GM23338 (cell line): ENCODE results near the gene NAA16. TPM values are rescaled to one million over a fixed set of nuclear protein-coding genes. Genes with fewer than 3 reads are reported as not detected.

ENCODE experiments used
- ATAC-seq: fragments of 200-7000 bp; cut with Tn5 transposase; 3 replicates; pipeline ENCODE4 v1.9.1; 2020
- DNase-seq: peaks from one replicate; pipeline ENCODE4 v3.0.0-alpha.2; 2015; ENCODE audit warnings: low spot score
- H2AFZ ChIP-seq: fragments of 200-600 bp; sonication (generic); 2 replicates; pipeline ENCODE4 v1.8.0; 2016; ENCODE audit warnings: antibody characterized with exemption, mild to moderate bottlenecking, moderate library complexity
- H3F3A ChIP-seq: fragments of 200-600 bp; sonication (generic); replicated peaks from 2 replicates; pipeline ENCODE4 v1.8.0; 2017; ENCODE audit warnings: antibody characterized with exemption, mixed run types, low read depth
- H3K27ac ChIP-seq: fragments of 200-600 bp; sonication (generic); 2 replicates; pipeline ENCODE4 v1.6.1; 2016; ENCODE audit warnings: low read depth
- H3K27me3 ChIP-seq: fragments of 200-600 bp; sonication (generic); 2 replicates; pipeline ENCODE4 v1.8.0; 2016; ENCODE audit warnings: mild to moderate bottlenecking, mixed run types, moderate library complexity; ENCODE audit not compliant: insufficient read depth
- H3K36me3 ChIP-seq: fragments of 200-600 bp; sonication (generic); 2 replicates; pipeline ENCODE4 v1.8.0; 2016; ENCODE audit warnings: mild to moderate bottlenecking; ENCODE audit not compliant: insufficient read depth
- H3K4me1 ChIP-seq: fragments of 200-600 bp; sonication (generic); 2 replicates; pipeline ENCODE4 v1.8.0; 2016; ENCODE audit warnings: mild to moderate bottlenecking, moderate library complexity; ENCODE audit not compliant: insufficient read depth
- H3K4me2 ChIP-seq: fragments of 200-600 bp; sonication (generic); 2 replicates; pipeline ENCODE4 v1.7.1; 2017; ENCODE audit warnings: mixed run types
- H3K4me3 ChIP-seq: fragments of 200-600 bp; sonication (generic); 2 replicates; pipeline ENCODE4 v1.6.1; 2016; ENCODE audit warnings: mixed run types
- H3K79me2 ChIP-seq: fragments of 200-600 bp; sonication (generic); replicated peaks from 2 replicates; pipeline ENCODE4 v1.8.0; 2017; ENCODE audit warnings: mild to moderate bottlenecking; ENCODE audit not compliant: insufficient read depth
- H3K9me2 ChIP-seq: fragments of 200-600 bp; sonication (generic); 2 replicates; pipeline ENCODE4 v1.8.0; 2017; ENCODE audit not compliant: insufficient read depth
- H4K20me1 ChIP-seq: fragments of 200-600 bp; sonication (generic); replicated peaks from 2 replicates; pipeline ENCODE4 v1.8.0; 2017; ENCODE audit warnings: mild to moderate bottlenecking; ENCODE audit not compliant: insufficient read depth
- H3K27ac Mint-ChIP-seq: 2 replicates; pipeline ENCODE4 v1.8.0; 2020; ENCODE audit warnings: inconsistent platforms, mild to moderate bottlenecking, moderate library complexity, mixed read lengths
- H3K27me3 Mint-ChIP-seq: 3 replicates; pipeline ENCODE4 v1.8.0; 2022; ENCODE audit warnings: low read depth, mild to moderate bottlenecking, moderate library complexity, mixed read lengths, inconsistent platforms; ENCODE audit not compliant: insufficient read depth, poor library complexity
- H3K36me3 Mint-ChIP-seq: 3 replicates; pipeline ENCODE4 v1.8.0; 2021; ENCODE audit warnings: low read depth, mild to moderate bottlenecking, inconsistent platforms, moderate library complexity, mixed read lengths
- H3K4me1 Mint-ChIP-seq: 3 replicates; pipeline ENCODE4 v1.8.0; 2020; ENCODE audit warnings: mild to moderate bottlenecking, inconsistent platforms, mixed read lengths
- H3K4me3 Mint-ChIP-seq: 3 replicates; pipeline ENCODE4 v1.8.0; 2021; ENCODE audit warnings: moderate library complexity, mild to moderate bottlenecking, inconsistent platforms, mixed read lengths
- H3K9me3 Mint-ChIP-seq: 3 replicates; pipeline ENCODE4 v1.8.0; 2020; ENCODE audit warnings: moderate library complexity, mild to moderate bottlenecking, inconsistent platforms, mixed read lengths
- CREB1 ChIP-seq: fragments of 250-450 bp; sonication (Bioruptor Pico); IDR thresholded peaks from 2 replicates; pipeline ENCODE4 v1.5.0; 2020; ENCODE audit warnings: low read depth, mild to moderate bottlenecking, moderate library complexity
- EZH2 ChIP-seq: fragments of 200-600 bp; sonication (generic); IDR thresholded peaks from one replicate; pipeline ENCODE4 v1.8.0; 2017; ENCODE audit warnings: antibody characterized with exemption, mild to moderate bottlenecking, low read depth; ENCODE audit not compliant: unreplicated experiment
- EZH2phosphoT487 ChIP-seq: fragments of 200-600 bp; sonication (generic); IDR thresholded peaks from one replicate; pipeline ENCODE4 v1.8.1; 2018; ENCODE audit warnings: antibody characterized with exemption; ENCODE audit not compliant: unreplicated experiment
- JUNB ChIP-seq: IDR thresholded peaks from one replicate; pipeline ENCODE4 v1.6.1; 2016; ENCODE audit warnings: antibody characterized with exemption; ENCODE audit not compliant: unreplicated experiment
- NANOG ChIP-seq: IDR thresholded peaks from 2 replicates; pipeline ENCODE4 v1.6.1; 2016; ENCODE audit warnings: antibody characterized with exemption, borderline replicate concordance
- POLR2AphosphoS5 ChIP-seq: IDR thresholded peaks from 2 replicates; pipeline ENCODE4 v1.6.1; 2016; ENCODE audit warnings: antibody characterized with exemption, low read depth
- STAT1 ChIP-seq: IDR thresholded peaks from one replicate; pipeline ENCODE4 v1.6.1; 2016; ENCODE audit warnings: antibody characterized with exemption; ENCODE audit not compliant: unreplicated experiment
- ZNF114 ChIP-seq: fragments of 250-450 bp; sonication (Bioruptor Pico); IDR thresholded peaks from 2 replicates; pipeline ENCODE4 v1.5.0; 2020; ENCODE audit warnings: mild to moderate bottlenecking, moderate library complexity
- ZNF331 ChIP-seq: fragments of 250-450 bp; sonication (Bioruptor Pico); IDR thresholded peaks from 2 replicates; pipeline ENCODE4 v1.5.0; 2020; ENCODE audit warnings: low read depth, mild to moderate bottlenecking, moderate library complexity
- polyA plus RNA-seq: library from polyadenylated mRNA; unstranded; fragments of >200 nt; fragmentation: Nextera tagmentation; extraction: Ambion mirVana; gene quantifications from 2 replicates; pipeline ENCODE4 v1.2.1, GENCODE V29; 2016
- total RNA-seq: library from RNA; depleted of rRNA; stranded (reverse); fragments of >200 nt; shearing (Covaris generic); gene quantifications from 2 replicates; pipeline ENCODE4 v1.2.3, GENCODE V29; 2014
- TF ChIP-seq, protein P1 (sequence below): IDR thresholded peaks from one replicate; pipeline ENCODE4 v1.6.1; 2018; ENCODE audit warnings: antibody characterized with exemption; ENCODE audit not compliant: unreplicated experiment
- TF ChIP-seq, protein P2 (sequence below): IDR thresholded peaks from 2 replicates; pipeline ENCODE4 v1.6.1; 2016; ENCODE audit warnings: antibody characterized with exemption
- TF ChIP-seq, protein P3 (sequence below), 2 experiments: fragments of 200-600 bp in 1 of 2; sonication (generic) in 1 of 2; conservative IDR thresholded peaks; 2 replicates each; pipeline versions ENCODE4 v1.5.1 to v1.6.1; 2016 to 2017; ENCODE audit warnings: antibody characterized with exemption in 2 of 2, low read depth in 2 of 2, mild to moderate bottlenecking in 2 of 2, moderate library complexity in 1 of 2
- TF ChIP-seq, protein P4 (sequence below): fragments of 250-450 bp; sonication (Bioruptor Pico); IDR thresholded peaks from 2 replicates; pipeline ENCODE4 v1.5.0; 2020; ENCODE audit warnings: mild to moderate bottlenecking, moderate library complexity

NAA16 gene
- total and polyA plus RNA-seq, 2 experiments from 2014 or later = 42.3 to 51.7 TPM

DNA sequence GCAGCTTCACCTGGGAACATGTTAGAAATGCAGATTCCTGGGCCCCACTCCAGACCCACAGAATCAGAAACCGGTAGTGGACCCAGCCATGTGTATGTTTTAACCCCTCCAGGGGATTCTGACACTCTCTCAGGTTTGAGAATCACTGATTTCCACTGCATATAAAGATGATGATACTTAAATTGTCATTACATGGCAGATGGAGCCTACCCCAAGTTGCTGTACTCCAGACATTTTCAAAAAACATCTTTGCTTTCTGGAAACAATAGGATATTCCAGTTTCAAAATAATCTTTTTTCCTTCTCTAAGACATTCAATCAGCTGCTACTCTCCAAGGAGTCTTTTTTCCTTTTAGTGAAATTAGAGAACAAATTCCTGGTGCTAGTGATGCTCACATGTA, 97.7 kb downstream of the NAA16 start:
- TF ChIP-seq, protein P1, sequence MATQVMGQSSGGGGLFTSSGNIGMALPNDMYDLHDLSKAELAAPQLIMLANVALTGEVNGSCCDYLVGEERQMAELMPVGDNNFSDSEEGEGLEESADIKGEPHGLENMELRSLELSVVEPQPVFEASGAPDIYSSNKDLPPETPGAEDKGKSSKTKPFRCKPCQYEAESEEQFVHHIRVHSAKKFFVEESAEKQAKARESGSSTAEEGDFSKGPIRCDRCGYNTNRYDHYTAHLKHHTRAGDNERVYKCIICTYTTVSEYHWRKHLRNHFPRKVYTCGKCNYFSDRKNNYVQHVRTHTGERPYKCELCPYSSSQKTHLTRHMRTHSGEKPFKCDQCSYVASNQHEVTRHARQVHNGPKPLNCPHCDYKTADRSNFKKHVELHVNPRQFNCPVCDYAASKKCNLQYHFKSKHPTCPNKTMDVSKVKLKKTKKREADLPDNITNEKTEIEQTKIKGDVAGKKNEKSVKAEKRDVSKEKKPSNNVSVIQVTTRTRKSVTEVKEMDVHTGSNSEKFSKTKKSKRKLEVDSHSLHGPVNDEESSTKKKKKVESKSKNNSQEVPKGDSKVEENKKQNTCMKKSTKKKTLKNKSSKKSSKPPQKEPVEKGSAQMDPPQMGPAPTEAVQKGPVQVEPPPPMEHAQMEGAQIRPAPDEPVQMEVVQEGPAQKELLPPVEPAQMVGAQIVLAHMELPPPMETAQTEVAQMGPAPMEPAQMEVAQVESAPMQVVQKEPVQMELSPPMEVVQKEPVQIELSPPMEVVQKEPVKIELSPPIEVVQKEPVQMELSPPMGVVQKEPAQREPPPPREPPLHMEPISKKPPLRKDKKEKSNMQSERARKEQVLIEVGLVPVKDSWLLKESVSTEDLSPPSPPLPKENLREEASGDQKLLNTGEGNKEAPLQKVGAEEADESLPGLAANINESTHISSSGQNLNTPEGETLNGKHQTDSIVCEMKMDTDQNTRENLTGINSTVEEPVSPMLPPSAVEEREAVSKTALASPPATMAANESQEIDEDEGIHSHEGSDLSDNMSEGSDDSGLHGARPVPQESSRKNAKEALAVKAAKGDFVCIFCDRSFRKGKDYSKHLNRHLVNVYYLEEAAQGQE = no peak
- TF ChIP-seq NANOG (no peak), CREB1 (CRISPR knock-in tag) (no peak), ZNF331 (no peak), STAT1 (no peak), ZNF114 (no peak), EZH2phosphoT487 (no peak), EZH2 (no peak), POLR2AphosphoS5 (no peak), JUNB (no peak)
- TF ChIP-seq, protein P2, sequence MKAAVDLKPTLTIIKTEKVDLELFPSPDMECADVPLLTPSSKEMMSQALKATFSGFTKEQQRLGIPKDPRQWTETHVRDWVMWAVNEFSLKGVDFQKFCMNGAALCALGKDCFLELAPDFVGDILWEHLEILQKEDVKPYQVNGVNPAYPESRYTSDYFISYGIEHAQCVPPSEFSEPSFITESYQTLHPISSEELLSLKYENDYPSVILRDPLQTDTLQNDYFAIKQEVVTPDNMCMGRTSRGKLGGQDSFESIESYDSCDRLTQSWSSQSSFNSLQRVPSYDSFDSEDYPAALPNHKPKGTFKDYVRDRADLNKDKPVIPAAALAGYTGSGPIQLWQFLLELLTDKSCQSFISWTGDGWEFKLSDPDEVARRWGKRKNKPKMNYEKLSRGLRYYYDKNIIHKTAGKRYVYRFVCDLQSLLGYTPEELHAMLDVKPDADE = no peak
- TF ChIP-seq, protein P3, sequence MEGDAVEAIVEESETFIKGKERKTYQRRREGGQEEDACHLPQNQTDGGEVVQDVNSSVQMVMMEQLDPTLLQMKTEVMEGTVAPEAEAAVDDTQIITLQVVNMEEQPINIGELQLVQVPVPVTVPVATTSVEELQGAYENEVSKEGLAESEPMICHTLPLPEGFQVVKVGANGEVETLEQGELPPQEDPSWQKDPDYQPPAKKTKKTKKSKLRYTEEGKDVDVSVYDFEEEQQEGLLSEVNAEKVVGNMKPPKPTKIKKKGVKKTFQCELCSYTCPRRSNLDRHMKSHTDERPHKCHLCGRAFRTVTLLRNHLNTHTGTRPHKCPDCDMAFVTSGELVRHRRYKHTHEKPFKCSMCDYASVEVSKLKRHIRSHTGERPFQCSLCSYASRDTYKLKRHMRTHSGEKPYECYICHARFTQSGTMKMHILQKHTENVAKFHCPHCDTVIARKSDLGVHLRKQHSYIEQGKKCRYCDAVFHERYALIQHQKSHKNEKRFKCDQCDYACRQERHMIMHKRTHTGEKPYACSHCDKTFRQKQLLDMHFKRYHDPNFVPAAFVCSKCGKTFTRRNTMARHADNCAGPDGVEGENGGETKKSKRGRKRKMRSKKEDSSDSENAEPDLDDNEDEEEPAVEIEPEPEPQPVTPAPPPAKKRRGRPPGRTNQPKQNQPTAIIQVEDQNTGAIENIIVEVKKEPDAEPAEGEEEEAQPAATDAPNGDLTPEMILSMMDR (conservative IDR thresholded peaks at IDR 0.05; ENCODE audit: low read depth in 2 of 2) = no peak
- TF ChIP-seq, protein P4, sequence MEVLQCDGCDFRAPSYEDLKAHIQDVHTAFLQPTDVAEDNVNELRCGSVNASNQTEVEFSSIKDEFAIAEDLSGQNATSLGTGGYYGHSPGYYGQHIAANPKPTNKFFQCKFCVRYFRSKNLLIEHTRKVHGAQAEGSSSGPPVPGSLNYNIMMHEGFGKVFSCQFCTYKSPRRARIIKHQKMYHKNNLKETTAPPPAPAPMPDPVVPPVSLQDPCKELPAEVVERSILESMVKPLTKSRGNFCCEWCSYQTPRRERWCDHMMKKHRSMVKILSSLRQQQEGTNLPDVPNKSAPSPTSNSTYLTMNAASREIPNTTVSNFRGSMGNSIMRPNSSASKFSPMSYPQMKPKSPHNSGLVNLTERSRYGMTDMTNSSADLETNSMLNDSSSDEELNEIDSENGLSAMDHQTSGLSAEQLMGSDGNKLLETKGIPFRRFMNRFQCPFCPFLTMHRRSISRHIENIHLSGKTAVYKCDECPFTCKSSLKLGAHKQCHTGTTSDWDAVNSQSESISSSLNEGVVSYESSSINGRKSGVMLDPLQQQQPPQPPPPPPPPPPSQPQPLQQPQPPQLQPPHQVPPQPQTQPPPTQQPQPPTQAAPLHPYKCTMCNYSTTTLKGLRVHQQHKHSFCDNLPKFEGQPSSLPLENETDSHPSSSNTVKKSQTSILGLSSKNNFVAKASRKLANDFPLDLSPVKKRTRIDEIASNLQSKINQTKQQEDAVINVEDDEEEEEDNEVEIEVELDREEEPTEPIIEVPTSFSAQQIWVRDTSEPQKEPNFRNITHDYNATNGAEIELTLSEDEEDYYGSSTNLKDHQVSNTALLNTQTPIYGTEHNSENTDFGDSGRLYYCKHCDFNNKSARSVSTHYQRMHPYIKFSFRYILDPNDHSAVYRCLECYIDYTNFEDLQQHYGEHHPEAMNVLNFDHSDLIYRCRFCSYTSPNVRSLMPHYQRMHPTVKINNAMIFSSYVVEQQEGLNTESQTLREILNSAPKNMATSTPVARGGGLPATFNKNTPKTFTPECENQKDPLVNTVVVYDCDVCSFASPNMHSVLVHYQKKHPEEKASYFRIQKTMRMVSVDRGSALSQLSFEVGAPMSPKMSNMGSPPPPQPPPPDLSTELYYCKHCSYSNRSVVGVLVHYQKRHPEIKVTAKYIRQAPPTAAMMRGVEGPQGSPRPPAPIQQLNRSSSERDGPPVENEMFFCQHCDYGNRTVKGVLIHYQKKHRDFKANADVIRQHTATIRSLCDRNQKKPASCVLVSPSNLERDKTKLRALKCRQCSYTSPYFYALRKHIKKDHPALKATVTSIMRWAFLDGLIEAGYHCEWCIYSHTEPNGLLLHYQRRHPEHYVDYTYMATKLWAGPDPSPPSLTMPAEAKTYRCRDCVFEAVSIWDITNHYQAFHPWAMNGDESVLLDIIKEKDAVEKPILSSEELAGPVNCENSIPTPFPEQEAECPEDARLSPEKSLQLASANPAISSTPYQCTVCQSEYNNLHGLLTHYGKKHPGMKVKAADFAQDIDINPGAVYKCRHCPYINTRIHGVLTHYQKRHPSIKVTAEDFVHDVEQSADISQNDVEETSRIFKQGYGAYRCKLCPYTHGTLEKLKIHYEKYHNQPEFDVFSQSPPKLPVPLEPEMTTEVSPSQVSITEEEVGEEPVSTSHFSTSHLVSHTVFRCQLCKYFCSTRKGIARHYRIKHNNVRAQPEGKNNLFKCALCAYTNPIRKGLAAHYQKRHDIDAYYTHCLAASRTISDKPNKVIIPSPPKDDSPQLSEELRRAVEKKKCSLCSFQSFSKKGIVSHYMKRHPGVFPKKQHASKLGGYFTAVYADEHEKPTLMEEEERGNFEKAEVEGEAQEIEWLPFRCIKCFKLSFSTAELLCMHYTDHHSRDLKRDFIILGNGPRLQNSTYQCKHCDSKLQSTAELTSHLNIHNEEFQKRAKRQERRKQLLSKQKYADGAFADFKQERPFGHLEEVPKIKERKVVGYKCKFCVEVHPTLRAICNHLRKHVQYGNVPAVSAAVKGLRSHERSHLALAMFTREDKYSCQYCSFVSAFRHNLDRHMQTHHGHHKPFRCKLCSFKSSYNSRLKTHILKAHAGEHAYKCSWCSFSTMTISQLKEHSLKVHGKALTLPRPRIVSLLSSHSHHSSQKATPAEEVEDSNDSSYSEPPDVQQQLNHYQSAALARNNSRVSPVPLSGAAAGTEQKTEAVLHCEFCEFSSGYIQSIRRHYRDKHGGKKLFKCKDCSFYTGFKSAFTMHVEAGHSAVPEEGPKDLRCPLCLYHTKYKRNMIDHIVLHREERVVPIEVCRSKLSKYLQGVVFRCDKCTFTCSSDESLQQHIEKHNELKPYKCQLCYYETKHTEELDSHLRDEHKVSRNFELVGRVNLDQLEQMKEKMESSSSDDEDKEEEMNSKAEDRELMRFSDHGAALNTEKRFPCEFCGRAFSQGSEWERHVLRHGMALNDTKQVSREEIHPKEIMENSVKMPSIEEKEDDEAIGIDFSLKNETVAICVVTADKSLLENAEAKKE (CRISPR knock-in tag) = no peak
- no peaks in the 10 kb centered on the region for H3K9me3 Mint-ChIP-seq
- Histone ChIP-seq H3K4me1 (no peaks in the 10 kb centered on the region), H3K27me3 (no peaks in the 10 kb centered on the region), H3K4me3 (no peak overlapping the region), H3K79me2 (no peaks in the 10 kb centered on the region), H4K20me1 (no peaks in the 10 kb centered on the region), H3K9me2 (no peaks in the 10 kb centered on the region), H3K36me3 (no peaks in the 10 kb centered on the region), H3K4me2 (no peak overlapping the region), H3F3A (no peaks in the 10 kb centered on the region), H2AFZ (no peak overlapping the region), H3K27ac (no peak overlapping the region)
- peaks cover 4% of the 10 kb centered on the region; the same call in 1 of the 3 replicates for H3K4me1 Mint-ChIP-seq
- ATAC-seq (no peak), DNase-seq (no peak)
- no peak overlapping the region for H3K27ac Mint-ChIP-seq
- no peaks in the 10 kb centered on the region for H3K27me3 Mint-ChIP-seq
- no peaks in the 10 kb centered on the region for H3K36me3 Mint-ChIP-seq
- H3K4me3 Mint-ChIP-seq = no peak overlapping the region
